PC-3 (cell line): Measurements from ENCODE around the gene TAGLN2. TPM values are rescaled to one million over a fixed set of nuclear protein-coding genes. Genes with fewer than 3 reads are reported as not detected.

Source experiments
- ATAC-seq: fragments of 200-7000 bp; cut with Tn5 transposase; 2 replicates; pipeline ENCODE4 v1.9.1; 2020; ENCODE audit warnings: mild to moderate bottlenecking, moderate library complexity
- BruUV-seq: library from RNA; stranded (reverse); fragments of 400-500 nt; replicated peaks from 2 replicates; lab custom pipeline; 2021; lab: Mats Ljungman, UMichigan
- CTCF ChIA-PET: fragments of 300-600 bp; sonication (Branson Sonifier 250); formaldehyde crosslinking; loops from one replicate; lab custom pipeline; 2022; ENCODE audit warnings: antibody characterized with exemption; lab: Charles Lee
- POLR2A ChIA-PET: fragments of 300-600 bp; sonication (Branson Sonifier 250); formaldehyde crosslinking; loops from one replicate; lab custom pipeline; 2022; ENCODE audit warnings: antibody characterized with exemption; ENCODE audit not compliant: unreplicated experiment; lab: Charles Lee
- DNase-seq: peaks from one replicate; pipeline ENCODE4 v3.0.0-alpha.2; 2015
- H2AFZ ChIP-seq: fragments of 300-600 bp; sonication (generic); 2 replicates; pipeline ENCODE4 v1.6.0; 2016; ENCODE audit warnings: antibody characterized with exemption, low read length
- H3F3A ChIP-seq: fragments of 300-600 bp; sonication (generic); one replicate; pipeline ENCODE4 v1.6.0; 2017; ENCODE audit warnings: antibody characterized with exemption, low read length, control low read depth, mild to moderate bottlenecking; ENCODE audit not compliant: unreplicated experiment
- H3K27ac ChIP-seq: fragments of 300-600 bp; sonication (generic); 2 replicates; pipeline ENCODE4 v1.5.1; 2016; ENCODE audit warnings: mild to moderate bottlenecking, low read length
- H3K27me3 ChIP-seq: fragments of 300-600 bp; sonication (generic); 2 replicates; pipeline ENCODE4 v1.6.1; 2016; ENCODE audit warnings: low read length, mixed read lengths
- H3K36me3 ChIP-seq: fragments of 300-600 bp; sonication (generic); 2 replicates; pipeline ENCODE4 v1.6.1; 2016; ENCODE audit warnings: low read depth, mixed run types, low read length, mixed read lengths
- H3K4me1 ChIP-seq: fragments of 300-600 bp; sonication (generic); 2 replicates; pipeline ENCODE4 v1.5.1; 2016; ENCODE audit warnings: low read length; ENCODE audit not compliant: insufficient read depth
- H3K4me2 ChIP-seq: fragments of 300-600 bp; sonication (generic); 2 replicates; pipeline ENCODE4 v1.6.0; 2016; ENCODE audit warnings: low read length
- H3K4me3 ChIP-seq: fragments of 300-600 bp; sonication (generic); 2 replicates; pipeline ENCODE4 v1.5.1; 2016; ENCODE audit warnings: mild to moderate bottlenecking, low read length, mixed read lengths
- H3K79me2 ChIP-seq: fragments of 300-600 bp; sonication (generic); 2 replicates; pipeline ENCODE4 v1.6.1; 2017; ENCODE audit warnings: low read length, mixed read lengths
- H3K9ac ChIP-seq: fragments of 300-600 bp; sonication (generic); 2 replicates; pipeline ENCODE4 v1.6.0; 2016; ENCODE audit warnings: mild to moderate bottlenecking, low read length
- H3K9me2 ChIP-seq: fragments of 300-600 bp; sonication (generic); replicated peaks from 2 replicates; pipeline ENCODE4 v1.6.1; 2016; ENCODE audit warnings: mixed run types, low read length, mixed read lengths
- H3K9me3 ChIP-seq: fragments of 300-600 bp; sonication (generic); 2 replicates; pipeline ENCODE4 v1.6.1; 2016; ENCODE audit warnings: low read length, mixed read lengths
- H4K20me1 ChIP-seq: fragments of 300-600 bp; sonication (generic); 2 replicates; pipeline ENCODE4 v1.6.1; 2016; ENCODE audit warnings: low read length, mixed read lengths
- CTCF ChIP-seq: fragments of 300-600 bp; sonication (generic); conservative IDR thresholded peaks from 2 replicates; pipeline ENCODE4 v1.5.1; 2017; ENCODE audit warnings: antibody characterized with exemption, low read depth, mild to moderate bottlenecking, low read length
- EZH2 ChIP-seq: fragments of 300-600 bp; sonication (generic); IDR thresholded peaks from one replicate; pipeline ENCODE4 v1.6.1; 2017; ENCODE audit warnings: antibody characterized with exemption, mild to moderate bottlenecking, low read length; ENCODE audit not compliant: unreplicated experiment
- EZH2phosphoT487 ChIP-seq: fragments of 300-600 bp; sonication (generic); IDR thresholded peaks from 2 replicates; pipeline ENCODE4 v1.6.1; 2018; ENCODE audit warnings: mild to moderate bottlenecking, antibody characterized with exemption, low read length, borderline replicate concordance
- intact Hi-C: fragments of 100-400 bp; cut with micrococcal nuclease; formaldehyde crosslinking; loops from 2 replicates; pipeline ENCODE4 v1.9.0; 2023
- total RNA-seq: library from RNA; depleted of rRNA; stranded (reverse); fragments of >200 nt; gene quantifications from 2 replicates; pipeline ENCODE4 v1.2.3, GENCODE V29; 2014

TAGLN2 gene
- total RNA-seq, 1 experiment from 2014 or later: 1,584 TPM

- no peak for TF ChIP-seq EZH2phosphoT487
- TF ChIP-seq EZH2: no peak
- no peak for TF ChIP-seq CTCF
- ChIA-PET CTCF (interaction anchor here (1.0 to 1.9 kb wide), 2 partner anchors 43 to 72 kb away, joined by 5 to 8 read pairs; no protein-coding TSS in a partner anchor), POLR2A (no interaction called here)
- Histone ChIP-seq H3K4me1 (peaks cover 36% of the 10 kb centered on the region), H2AFZ (no peak overlapping the region), H3K4me3 (no peak overlapping the region), H3K36me3 (no peaks in the 10 kb centered on the region), H3K9me2 (no peaks in the 10 kb centered on the region), H3F3A (no peaks in the 10 kb centered on the region), H3K79me2 (no peaks in the 10 kb centered on the region), H3K9me3 (no peaks in the 10 kb centered on the region), H3K27ac (no peak overlapping the region), H4K20me1 (no peaks in the 10 kb centered on the region), H3K9ac (no peak overlapping the region), H3K4me2 (no peak overlapping the region), H3K27me3 (no peaks in the 10 kb centered on the region)
- BruUV-seq: no TSS peak
- ATAC-seq: no peak
- intact Hi-C loops: loop anchor here (1.0 to 5.0 kb wide), 4 partner anchors 10 to 147 kb away; partner anchors contain the start of genes IGSF9 and KCNJ9
- no peak for DNase-seq
Measured at GRCh38 chr1:159935719-159936272, 10.5 kb upstream of the TAGLN2 start.

DNA sequence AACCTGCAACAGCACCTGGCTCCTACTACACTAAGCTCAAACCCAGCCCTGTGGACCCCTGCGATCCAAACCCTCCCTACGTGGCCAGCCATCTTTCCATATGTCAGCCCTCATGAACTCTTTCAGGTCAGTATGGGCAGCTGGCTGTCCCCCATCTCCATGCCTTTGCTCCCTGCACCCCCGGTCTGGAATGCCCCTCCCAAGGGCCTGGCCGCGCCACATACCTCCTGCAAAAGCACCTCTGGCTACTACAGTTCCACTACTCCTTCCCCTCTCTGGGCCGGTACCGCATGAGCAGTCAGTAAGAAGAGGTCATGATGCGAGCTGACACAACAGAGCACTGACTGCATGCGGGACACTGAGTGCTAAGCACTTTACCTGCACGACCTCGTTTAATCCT is 10.0 kb upstream of the TAGLN2 start:
- DNase-seq (no peak), ATAC-seq (no peak)
- no peak overlapping the region for H3K9ac ChIP-seq
- H4K20me1 ChIP-seq: no peaks in the 10 kb centered on the region
- H3K4me2 ChIP-seq: no peak overlapping the region
- no peak overlapping the region for H3K4me3 ChIP-seq
- intact Hi-C loops: loop anchor here (5.0 kb wide), 1 partner anchor 147 kb away; the partner anchor contains the start of gene KCNJ9
- no peak overlapping the region for H2AFZ ChIP-seq
- H3K27me3 ChIP-seq: no peaks in the 10 kb centered on the region
- H3K27ac ChIP-seq: no peak overlapping the region
- H3K9me3 ChIP-seq: no peaks in the 10 kb centered on the region
- no peaks in the 10 kb centered on the region for H3F3A ChIP-seq
- no peaks in the 10 kb centered on the region for H3K79me2 ChIP-seq
- TF ChIP-seq EZH2phosphoT487: no peak
- no peak for TF ChIP-seq EZH2
- TF ChIP-seq CTCF: no peak
- H3K36me3 ChIP-seq: no peaks in the 10 kb centered on the region
- CTCF ChIA-PET: interaction anchor here (1.0 to 1.9 kb wide), 2 partner anchors 42 to 72 kb away, joined by 5 to 8 read pairs; no protein-coding TSS in a partner anchor
- no TSS peak for BruUV-seq
- POLR2A ChIA-PET: no interaction called here
- peaks cover 36% of the 10 kb centered on the region for H3K4me1 ChIP-seq
- H3K9me2 ChIP-seq: no peaks in the 10 kb centered on the region
